Progenitor cell of endocrine pancreas (in vitro differentiated cells): Measurements from ENCODE around the gene CDC6. TPM values are rescaled to one million over a fixed set of nuclear protein-coding genes. Genes with fewer than 3 reads are reported as not detected.

Experiments used
- DNase-seq: peaks from one replicate; pipeline ENCODE4 v3.0.0; 2021; ENCODE audit warnings: low spot score; ENCODE audit not compliant: unreplicated experiment
- H3K27ac Mint-ChIP-seq: 2 replicates; pipeline ENCODE4 v1.8.0; 2021; ENCODE audit warnings: mild to moderate bottlenecking, moderate library complexity, mixed read lengths
- H3K27me3 Mint-ChIP-seq: 2 replicates; pipeline ENCODE4 v1.8.0; 2021; ENCODE audit warnings: mixed read lengths
- H3K36me3 Mint-ChIP-seq: 2 replicates; pipeline ENCODE4 v1.8.0; 2022; ENCODE audit warnings: mixed read lengths; ENCODE audit not compliant: insufficient read depth
- H3K4me1 Mint-ChIP-seq: 2 replicates; pipeline ENCODE4 v1.8.0; 2021; ENCODE audit warnings: low read depth, mixed read lengths
- H3K4me3 Mint-ChIP-seq: 2 replicates; pipeline ENCODE4 v1.8.0; 2021; ENCODE audit warnings: low read depth, mild to moderate bottlenecking, moderate library complexity, mixed read lengths
- H3K9me3 Mint-ChIP-seq: 2 replicates; pipeline ENCODE4 v1.8.0; 2021; ENCODE audit warnings: low read depth, mixed read lengths
- total RNA-seq: library from RNA; stranded (reverse); gene quantifications from 2 replicates; pipeline ENCODE4 v1.2.1, GENCODE V29; 2021
- TF ChIP-seq, protein P1 (sequence below): fragments of 200-600 bp; sonication (generic); IDR thresholded peaks from one replicate; pipeline ENCODE4 v1.5.0; 2021; ENCODE audit warnings: antibody characterized with exemption, mild to moderate bottlenecking; ENCODE audit not compliant: unreplicated experiment

CDC6 gene
- total RNA-seq, 1 donor from 2014 or later: 35.7 TPM

GRCh38 chr17:40346765-40347158 is 59.1 kb downstream of the CDC6 start:
- peaks cover 75% of the 10 kb centered on the region for H3K4me1 Mint-ChIP-seq
- peaks cover 5% of the 10 kb centered on the region for H3K36me3 Mint-ChIP-seq
- no peaks in the 10 kb centered on the region for H3K9me3 Mint-ChIP-seq
- TF ChIP-seq, protein P1, sequence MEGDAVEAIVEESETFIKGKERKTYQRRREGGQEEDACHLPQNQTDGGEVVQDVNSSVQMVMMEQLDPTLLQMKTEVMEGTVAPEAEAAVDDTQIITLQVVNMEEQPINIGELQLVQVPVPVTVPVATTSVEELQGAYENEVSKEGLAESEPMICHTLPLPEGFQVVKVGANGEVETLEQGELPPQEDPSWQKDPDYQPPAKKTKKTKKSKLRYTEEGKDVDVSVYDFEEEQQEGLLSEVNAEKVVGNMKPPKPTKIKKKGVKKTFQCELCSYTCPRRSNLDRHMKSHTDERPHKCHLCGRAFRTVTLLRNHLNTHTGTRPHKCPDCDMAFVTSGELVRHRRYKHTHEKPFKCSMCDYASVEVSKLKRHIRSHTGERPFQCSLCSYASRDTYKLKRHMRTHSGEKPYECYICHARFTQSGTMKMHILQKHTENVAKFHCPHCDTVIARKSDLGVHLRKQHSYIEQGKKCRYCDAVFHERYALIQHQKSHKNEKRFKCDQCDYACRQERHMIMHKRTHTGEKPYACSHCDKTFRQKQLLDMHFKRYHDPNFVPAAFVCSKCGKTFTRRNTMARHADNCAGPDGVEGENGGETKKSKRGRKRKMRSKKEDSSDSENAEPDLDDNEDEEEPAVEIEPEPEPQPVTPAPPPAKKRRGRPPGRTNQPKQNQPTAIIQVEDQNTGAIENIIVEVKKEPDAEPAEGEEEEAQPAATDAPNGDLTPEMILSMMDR: no peak
- H3K4me3 Mint-ChIP-seq: peak overlapping the region; percentile 37
- H3K27me3 Mint-ChIP-seq: no peaks in the 10 kb centered on the region
- DNase-seq: no peak
- peak overlapping the region; percentile 88 for H3K27ac Mint-ChIP-seq

- Mint-ChIP-seq H3K4me1 (peaks cover 82% of the 10 kb centered on the region), H3K4me3 (peak overlapping the region; percentile 37), H3K36me3 (peaks cover 10% of the 10 kb centered on the region), H3K9me3 (no peaks in the 10 kb centered on the region), H3K27ac (peak overlapping the region; percentile 88), H3K27me3 (no peaks in the 10 kb centered on the region)
- no peak for DNase-seq
- TF ChIP-seq, protein P1: no peak
Measured at GRCh38 chr17:40347319-40348135, 59.8 kb downstream of the CDC6 start.

DNA sequence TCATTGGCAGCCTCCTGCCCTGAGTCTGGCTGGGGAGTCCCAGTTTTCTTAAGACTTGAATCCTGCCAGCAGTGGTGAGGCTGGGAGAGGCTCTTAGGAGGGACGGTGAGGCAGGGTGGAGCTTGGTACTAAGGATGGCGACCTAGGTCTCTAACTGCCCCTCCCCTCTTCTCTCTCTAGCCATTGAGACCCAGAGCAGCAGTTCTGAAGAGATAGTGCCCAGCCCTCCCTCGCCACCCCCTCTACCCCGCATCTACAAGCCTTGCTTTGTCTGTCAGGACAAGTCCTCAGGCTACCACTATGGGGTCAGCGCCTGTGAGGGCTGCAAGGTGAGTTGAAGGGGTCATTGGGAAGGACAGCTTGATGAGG is 60.4 kb downstream of the CDC6 start:
- Mint-ChIP-seq H3K9me3 (no peaks in the 10 kb centered on the region), H3K27ac (peak overlapping the region; percentile 85), H3K36me3 (peaks cover 14% of the 10 kb centered on the region), H3K27me3 (no peaks in the 10 kb centered on the region), H3K4me1 (peaks cover 83% of the 10 kb centered on the region), H3K4me3 (no peak overlapping the region)
- DNase-seq: no peak
- TF ChIP-seq, protein P1: no peak

DNA sequence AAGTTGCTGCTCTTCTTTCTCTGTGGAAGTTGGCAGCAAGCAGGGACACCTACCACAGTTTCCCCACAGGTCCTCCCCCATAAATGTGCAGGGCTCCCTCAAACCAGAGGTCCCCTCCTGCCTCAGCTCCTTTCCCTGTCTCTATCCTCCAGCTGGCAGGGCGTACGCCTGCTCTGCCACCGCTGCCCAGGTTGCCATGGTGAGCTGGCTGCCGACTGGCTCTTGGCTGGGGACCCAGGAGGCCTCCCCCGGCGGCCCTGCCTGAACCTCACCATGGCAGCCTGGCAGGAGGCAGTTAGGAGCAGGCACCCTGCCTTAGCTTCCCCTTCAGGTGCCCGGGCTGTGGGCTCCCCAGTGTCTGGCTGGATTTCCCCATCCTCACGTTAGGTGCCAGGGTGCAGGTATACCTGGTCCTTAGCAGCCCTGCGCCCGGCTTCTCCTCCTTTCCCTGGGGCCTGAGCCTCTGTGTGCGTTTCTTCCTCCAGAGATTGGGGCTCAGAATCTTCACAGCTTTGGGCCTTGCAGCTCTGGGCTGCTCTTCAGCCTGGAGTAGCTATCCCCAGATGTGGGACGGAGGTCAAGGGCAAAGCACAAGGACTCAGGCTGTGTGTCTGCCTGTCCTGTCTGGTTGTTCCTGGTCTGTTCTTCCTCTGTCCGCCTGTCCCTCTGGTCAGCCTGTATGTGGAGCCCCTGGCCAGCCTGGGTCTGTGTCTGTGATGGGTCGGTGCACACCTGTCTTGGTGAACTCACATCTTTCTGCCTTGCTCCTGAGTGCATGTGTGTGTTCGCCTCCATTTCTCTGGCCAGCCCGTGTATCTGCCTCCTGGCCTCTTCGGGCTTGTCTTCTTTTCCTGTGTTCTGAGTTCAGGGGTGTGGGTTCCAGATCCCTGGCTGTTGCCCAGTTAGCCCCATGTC is 61.1 kb downstream of the CDC6 start:
- Mint-ChIP-seq H3K4me1 (peaks cover 77% of the 10 kb centered on the region), H3K9me3 (no peaks in the 10 kb centered on the region), H3K27ac (peak overlapping the region; percentile 80), H3K36me3 (peaks cover 14% of the 10 kb centered on the region), H3K4me3 (no peak overlapping the region), H3K27me3 (no peaks in the 10 kb centered on the region)
- DNase-seq: no peak
- TF ChIP-seq, protein P1: no peak

DNA sequence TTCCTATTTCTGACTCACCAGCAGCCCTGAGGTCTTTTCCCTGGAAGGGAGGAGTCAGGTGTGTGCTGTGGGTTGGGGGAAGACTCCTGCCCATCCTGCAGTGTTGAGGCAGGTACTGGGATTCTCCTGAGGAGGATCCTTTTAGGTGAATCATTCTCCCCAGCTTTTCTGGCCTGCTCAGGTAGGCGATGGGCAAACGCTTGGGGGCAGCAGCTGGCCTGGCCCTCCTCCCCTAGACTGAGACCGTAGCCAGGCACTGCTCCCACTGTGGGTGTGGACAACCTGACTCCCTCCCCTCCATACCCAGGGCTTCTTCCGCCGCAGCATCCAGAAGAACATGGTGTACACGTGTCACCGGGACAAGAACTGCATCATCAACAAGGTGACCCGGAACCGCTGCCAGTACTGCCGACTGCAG is 61.8 kb downstream of the CDC6 start:
- Mint-ChIP-seq H3K4me3 (no peak overlapping the region), H3K27me3 (no peaks in the 10 kb centered on the region), H3K36me3 (peaks cover 14% of the 10 kb centered on the region), H3K27ac (peak overlapping the region; percentile 92), H3K4me1 (peaks cover 73% of the 10 kb centered on the region), H3K9me3 (no peaks in the 10 kb centered on the region)
- DNase-seq: no peak
- TF ChIP-seq, protein P1: no peak
